ENCODE data around the gene EYS. TPM values are rescaled to one million over a fixed set of nuclear protein-coding genes. Genes with fewer than 3 reads are reported as not detected.

Gene EYS
- polyA plus RNA-seq, 2 of the 4 experiments (the other 2 are of a cell fraction) = 0.03 to 0.06 TPM

GRCh38 chr6:64782877-64783276, 924.1 kb downstream of the EYS start:
- TF ChIP-seq PHF8 (IDR thresholded peaks at IDR 0.05; ENCODE audit: borderline replicate concordance, low read depth) = no peak
- TF ChIP-seq, protein P1, sequence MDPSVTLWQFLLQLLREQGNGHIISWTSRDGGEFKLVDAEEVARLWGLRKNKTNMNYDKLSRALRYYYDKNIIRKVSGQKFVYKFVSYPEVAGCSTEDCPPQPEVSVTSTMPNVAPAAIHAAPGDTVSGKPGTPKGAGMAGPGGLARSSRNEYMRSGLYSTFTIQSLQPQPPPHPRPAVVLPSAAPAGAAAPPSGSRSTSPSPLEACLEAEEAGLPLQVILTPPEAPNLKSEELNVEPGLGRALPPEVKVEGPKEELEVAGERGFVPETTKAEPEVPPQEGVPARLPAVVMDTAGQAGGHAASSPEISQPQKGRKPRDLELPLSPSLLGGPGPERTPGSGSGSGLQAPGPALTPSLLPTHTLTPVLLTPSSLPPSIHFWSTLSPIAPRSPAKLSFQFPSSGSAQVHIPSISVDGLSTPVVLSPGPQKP (IDR thresholded peaks at IDR 0.05; ENCODE audit: low read depth, low read length) = no peak
- TF ChIP-seq MAX (IDR thresholded peaks at IDR 0.05) = no peak
- TF ChIP-seq, protein P2, sequence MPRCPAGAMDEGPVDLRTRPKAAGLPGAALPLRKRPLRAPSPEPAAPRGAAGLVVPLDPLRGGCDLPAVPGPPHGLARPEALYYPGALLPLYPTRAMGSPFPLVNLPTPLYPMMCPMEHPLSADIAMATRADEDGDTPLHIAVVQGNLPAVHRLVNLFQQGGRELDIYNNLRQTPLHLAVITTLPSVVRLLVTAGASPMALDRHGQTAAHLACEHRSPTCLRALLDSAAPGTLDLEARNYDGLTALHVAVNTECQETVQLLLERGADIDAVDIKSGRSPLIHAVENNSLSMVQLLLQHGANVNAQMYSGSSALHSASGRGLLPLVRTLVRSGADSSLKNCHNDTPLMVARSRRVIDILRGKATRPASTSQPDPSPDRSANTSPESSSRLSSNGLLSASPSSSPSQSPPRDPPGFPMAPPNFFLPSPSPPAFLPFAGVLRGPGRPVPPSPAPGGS (IDR thresholded peaks at IDR 0.05) = no peak
- no peak for TF ChIP-seq CHD4 (IDR thresholded peaks at IDR 0.05; ENCODE audit: borderline replicate concordance)
- TF ChIP-seq CBX8 (IDR thresholded peaks at IDR 0.05) = no peak
- no peak for TF ChIP-seq HMGXB4 (CRISPR knock-in tag; IDR thresholded peaks at IDR 0.05; ENCODE audit: borderline replicate concordance)
- no peak for TF ChIP-seq ZC3H11A (IDR thresholded peaks at IDR 0.05)
- no peak for TF ChIP-seq RNF2 (IDR thresholded peaks at IDR 0.05; ENCODE audit: borderline replicate concordance, low read depth)
- no peak for TF ChIP-seq NR3C1 (IDR thresholded peaks at IDR 0.05)
- H3K4me2 ChIP-seq = no peak overlapping the region
- DNase-seq (ENCODE audit: low read depth in 1 of 2, low spot score in 1 of 2) = no peak
- no peaks in the 10 kb centered on the region for H3K4me1 ChIP-seq
- ChIA-PET CTCF (no interaction called here), POLR2A (no interaction called here)
- WGBS (ENCODE audit: missing lambda C conversion rate) = 24% methylated on average over 3 of the region's 3 CpGs
- no peak overlapping the region for H3K4me3 ChIP-seq
- ATAC-seq = no peak
- H3K9me3 ChIP-seq = no peaks in the 10 kb centered on the region
- no peak for FAIRE-seq
- H3K27ac ChIP-seq = no peak overlapping the region

GRCh38 chr6:64777941-64778785, 928.9 kb downstream of the EYS start:
- FAIRE-seq (no peak), ATAC-seq (no peak), DNase-seq (ENCODE audit: low read depth in 1 of 2, low spot score in 1 of 2) (no peak)
- WGBS (ENCODE audit: missing lambda C conversion rate) = 10% methylated on average over 3 of the region's 3 CpGs
- ChIA-PET POLR2A (no interaction called here), CTCF (no interaction called here)
- TF ChIP-seq EP300 (IDR thresholded peaks at IDR 0.05) = no peak
- TF ChIP-seq RAD21 (conservative IDR thresholded peaks at IDR 0.05 in 1 of 2, IDR thresholded peaks at IDR 0.05 in 1 of 2) = no peak
- TF ChIP-seq ESRRA (IDR thresholded peaks at IDR 0.05; ENCODE audit: borderline replicate concordance, low read length) = no peak
- no peak for TF ChIP-seq HEYL (CRISPR knock-in tag; IDR thresholded peaks at IDR 0.05)
- TF ChIP-seq ZFP36 (IDR thresholded peaks at IDR 0.05; ENCODE audit: borderline replicate concordance, partially characterized antibody) = no peak
- H3K9me3 ChIP-seq = no peaks in the 10 kb centered on the region
- H3K27ac ChIP-seq = no peak overlapping the region
- no peak overlapping the region for H3K4me2 ChIP-seq
- no peak overlapping the region for H3K4me3 ChIP-seq
- no peaks in the 10 kb centered on the region for H3K4me1 ChIP-seq

DNA sequence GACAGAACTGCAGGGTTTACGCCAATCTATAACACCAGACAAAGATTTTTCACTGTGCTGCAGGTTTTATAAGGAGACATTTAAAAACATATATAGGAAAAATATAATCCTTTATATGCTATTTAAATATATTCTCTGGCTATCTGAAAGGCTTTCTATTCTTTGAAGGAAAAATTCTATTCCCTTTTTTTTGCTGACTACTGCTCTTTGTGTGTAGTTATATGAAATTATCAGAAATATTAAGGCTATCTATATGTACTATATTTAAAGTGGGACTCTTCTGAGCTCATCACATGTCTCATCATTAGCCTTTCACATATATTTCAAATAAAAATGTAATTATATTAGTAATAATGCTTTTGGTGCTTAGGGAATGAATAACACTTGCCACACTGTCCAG, 930.7 kb downstream of the EYS start:
- TF ChIP-seq MAFK (IDR thresholded peaks at IDR 0.05; ENCODE audit: partially characterized antibody) (peak; percentile 44), POLR2AphosphoS2 (conservative IDR thresholded peaks at IDR 0.05; ENCODE audit: low read length) (no peak)
- Histone ChIP-seq H3K27ac (no peak overlapping the region), H3K9me3 (no peaks in the 10 kb centered on the region), H3K4me2 (no peak overlapping the region), H3K4me1 (no peaks in the 10 kb centered on the region), H3K4me3 (no peak overlapping the region)
- no peak for FAIRE-seq
- ChIA-PET POLR2A (no interaction called here), CTCF (no interaction called here)
- ATAC-seq = no peak
- DNase-seq (ENCODE audit: low read depth in 1 of 2, low spot score in 1 of 2) = no peak
- 77% methylated on average over 1 of the region's 1 CpG for WGBS (ENCODE audit: missing lambda C conversion rate)

All from A549 (cell line).